HUES64 (cell line): ENCODE data around the gene TP53BP1.

Experiments used
- H3K27ac ChIP-seq: 2 replicates; pipeline ENCODE4 v1.7.0; 2013; ENCODE audit warnings: low read depth, low read length, inconsistent platforms
- H3K27me3 ChIP-seq: 2 replicates; pipeline ENCODE4 v1.6.1; 2013; ENCODE audit warnings: mild to moderate bottlenecking, low read length; ENCODE audit not compliant: insufficient read depth
- H3K36me3 ChIP-seq: 2 replicates; pipeline ENCODE4 v1.6.1; 2013; ENCODE audit warnings: mild to moderate bottlenecking, low read length; ENCODE audit not compliant: insufficient read depth
- H3K4me1 ChIP-seq: 2 replicates; pipeline ENCODE4 v1.6.1; 2013; ENCODE audit warnings: mild to moderate bottlenecking, low read length, moderate library complexity; ENCODE audit not compliant: insufficient read depth
- H3K4me3 ChIP-seq: 2 replicates; pipeline ENCODE4 v1.5.1; 2013; ENCODE audit warnings: mild to moderate bottlenecking, low read length, moderate library complexity
- H3K9ac ChIP-seq: 2 replicates; pipeline ENCODE4 v1.6.1; 2013; ENCODE audit warnings: mild to moderate bottlenecking, low read depth, low read length
- H3K9me3 ChIP-seq: 2 replicates; pipeline ENCODE4 v1.6.1; 2013; ENCODE audit warnings: low read depth, low read length; ENCODE audit not compliant: insufficient read depth
- WGBS: fragments of 150-250, 120-280 bp; methylation state at CpG from one replicate; pipeline ENCODE4 v1.1.7; 2013; ENCODE audit warnings: missing lambda C conversion rate; 5-methylcytosine and 5-hydroxymethylcytosine counted together

The TP53BP1 gene

DNA sequence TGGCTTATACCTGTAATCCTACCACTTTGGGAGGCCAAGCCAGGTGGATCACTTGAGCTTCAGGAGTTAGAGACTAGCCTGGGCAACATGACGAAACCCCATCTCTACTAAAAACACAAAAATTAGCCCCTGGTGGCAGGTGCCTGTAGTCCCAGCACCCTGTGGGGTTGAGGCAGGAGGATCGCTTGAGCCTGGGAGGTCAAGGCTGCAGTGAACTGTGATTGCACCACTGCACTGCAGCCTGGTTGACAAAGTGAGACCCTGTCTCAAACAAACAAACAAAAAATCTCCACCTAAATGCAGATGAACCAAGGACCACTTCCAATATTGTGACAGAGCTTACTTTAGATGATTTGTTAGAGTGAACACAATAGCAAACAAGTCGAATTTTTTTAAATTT lies 53.7 kb downstream of the TP53BP1 start:
- H3K27me3 ChIP-seq = no peaks in the 10 kb centered on the region
- H3K9ac ChIP-seq = no peak overlapping the region
- H3K9me3 ChIP-seq = no peaks in the 10 kb centered on the region
- H3K4me1 ChIP-seq = peaks cover 10% of the 10 kb centered on the region
- WGBS = 87% methylated on average over 2 of the region's 3 CpGs
- H3K36me3 ChIP-seq = peaks cover 83% of the 10 kb centered on the region
- H3K27ac ChIP-seq = no peak overlapping the region
- no peak overlapping the region for H3K4me3 ChIP-seq

DNA sequence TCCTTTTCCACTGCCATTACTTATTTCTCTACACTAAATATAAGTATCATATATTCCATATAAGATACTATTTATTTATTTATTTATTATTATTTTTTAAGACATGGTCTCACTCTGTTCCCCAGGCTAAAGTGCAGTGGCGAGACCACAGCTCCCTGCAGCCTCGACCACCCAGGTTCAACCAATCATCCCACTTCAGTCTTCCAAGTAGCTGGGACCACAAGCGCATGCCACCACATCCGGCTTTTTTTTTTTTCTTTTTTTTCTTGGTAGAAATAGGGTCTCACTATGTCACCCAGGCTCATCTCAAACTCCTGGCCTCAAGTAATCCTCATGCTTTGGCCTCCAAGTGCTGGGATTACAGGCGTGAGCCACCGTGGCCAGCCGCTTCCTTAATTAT lies 56.6 kb downstream of the TP53BP1 start:
- H3K9me3 ChIP-seq = no peaks in the 10 kb centered on the region
- no peaks in the 10 kb centered on the region for H3K27me3 ChIP-seq
- peaks cover 95% of the 10 kb centered on the region for H3K36me3 ChIP-seq
- H3K9ac ChIP-seq = no peak overlapping the region
- H3K4me3 ChIP-seq = no peak overlapping the region
- WGBS = 94% methylated on average over 6 of the region's 7 CpGs
- H3K4me1 ChIP-seq = peaks cover 6% of the 10 kb centered on the region
- H3K27ac ChIP-seq = no peak overlapping the region

DNA sequence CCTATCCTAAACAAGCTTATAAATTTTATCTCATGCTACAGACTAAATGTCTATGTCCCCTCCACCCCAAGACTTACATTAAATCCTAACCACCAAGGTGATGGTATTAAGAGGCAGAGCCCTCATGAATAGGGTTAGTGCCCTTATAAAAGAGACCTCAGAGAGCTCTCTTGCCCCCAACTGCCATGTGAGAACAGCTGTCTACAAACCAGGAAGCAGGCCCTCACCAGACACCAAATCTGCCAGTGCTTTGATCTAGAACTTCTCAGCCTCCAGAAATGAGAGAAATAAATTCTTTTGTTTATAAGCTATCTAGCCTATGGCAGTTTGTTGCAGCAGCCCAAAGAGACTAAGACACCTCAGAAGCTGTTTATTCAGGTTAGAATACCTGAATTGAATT lies 58.5 kb downstream of the TP53BP1 start:
- Histone ChIP-seq H3K36me3 (peaks cover 98% of the 10 kb centered on the region), H3K27me3 (no peaks in the 10 kb centered on the region), H3K9ac (no peak overlapping the region), H3K27ac (no peak overlapping the region), H3K4me3 (no peak overlapping the region), H3K9me3 (no peaks in the 10 kb centered on the region), H3K4me1 (no peaks in the 10 kb centered on the region)

DNA sequence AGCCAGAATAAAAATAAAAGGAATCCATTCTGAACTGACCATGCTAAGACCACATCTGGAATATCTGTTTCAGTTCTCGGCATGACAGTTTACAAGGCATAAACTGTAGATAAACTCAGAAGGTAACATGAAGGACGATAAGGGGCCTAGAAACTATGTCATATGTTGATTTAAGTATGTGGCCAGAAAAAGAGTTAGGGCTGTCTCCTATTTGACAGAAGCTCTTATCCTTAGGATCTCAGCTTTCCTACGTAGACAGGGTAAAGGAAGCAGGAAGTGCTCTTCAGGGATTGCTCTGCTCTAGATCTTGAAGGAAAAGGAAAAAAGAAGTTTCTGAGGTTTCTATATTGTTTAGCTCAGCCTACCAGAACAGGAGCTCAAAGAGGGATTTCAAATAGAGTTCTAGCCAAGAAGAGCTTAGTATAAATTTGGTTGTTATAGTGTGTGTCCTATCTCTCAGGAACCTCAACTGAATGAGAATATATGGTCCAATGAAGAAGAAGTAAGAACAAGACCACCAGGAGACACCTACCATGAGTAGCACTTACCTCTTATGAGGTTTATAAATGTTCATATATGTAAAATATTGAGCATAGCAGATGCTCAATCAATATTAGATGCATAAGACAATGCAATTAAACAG lies 59.2 kb downstream of the TP53BP1 start:
- Histone ChIP-seq H3K27ac (no peak overlapping the region), H3K4me1 (no peaks in the 10 kb centered on the region), H3K9ac (no peak overlapping the region), H3K27me3 (no peaks in the 10 kb centered on the region), H3K4me3 (no peak overlapping the region), H3K36me3 (peaks cover 98% of the 10 kb centered on the region), H3K9me3 (no peaks in the 10 kb centered on the region)
- 89% methylated on average over 3 of the region's 3 CpGs for WGBS

DNA sequence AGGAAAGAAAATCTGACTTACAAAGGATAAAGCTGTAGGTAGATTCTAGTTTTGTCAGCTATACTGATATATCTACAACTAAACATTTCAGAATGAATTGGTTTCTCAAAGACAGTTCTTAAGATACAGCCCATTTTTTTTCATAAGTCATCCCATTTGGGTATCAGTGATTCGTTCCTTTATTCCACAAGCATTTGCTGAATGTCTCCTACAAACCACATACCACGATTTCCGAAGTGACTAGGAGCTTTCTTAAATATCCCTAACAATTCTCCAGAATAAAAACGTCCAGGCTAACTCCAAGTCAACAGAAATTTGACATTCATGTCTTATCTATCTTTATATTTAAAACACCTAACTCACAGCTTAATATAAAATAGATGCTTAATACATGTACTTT lies 59.8 kb downstream of the TP53BP1 start:
- Histone ChIP-seq H3K9ac (no peak overlapping the region), H3K4me3 (no peak overlapping the region), H3K27me3 (no peaks in the 10 kb centered on the region), H3K27ac (no peak overlapping the region), H3K9me3 (no peaks in the 10 kb centered on the region), H3K36me3 (peaks cover 97% of the 10 kb centered on the region), H3K4me1 (no peaks in the 10 kb centered on the region)
- WGBS = 93% methylated on average over 4 of the region's 4 CpGs

DNA sequence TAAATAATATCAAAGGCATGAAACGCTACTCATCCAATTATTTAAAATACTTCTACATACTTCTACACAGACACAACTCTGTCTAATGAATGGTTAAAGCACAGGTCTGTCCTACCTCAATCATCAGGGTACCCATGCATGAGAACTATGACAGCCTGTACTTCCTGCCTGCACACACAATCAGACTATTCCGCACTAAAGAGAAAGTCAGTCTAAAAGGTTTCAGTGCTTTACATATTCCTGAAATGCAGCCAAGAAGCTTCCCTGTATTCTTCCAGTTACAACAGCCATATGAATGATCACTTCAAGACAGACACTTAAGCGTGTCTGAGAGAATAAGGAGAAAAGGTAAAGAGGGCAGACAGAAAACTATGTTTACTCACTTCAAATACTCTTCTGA lies 63.3 kb downstream of the TP53BP1 start:
- no peak overlapping the region for H3K27ac ChIP-seq

DNA sequence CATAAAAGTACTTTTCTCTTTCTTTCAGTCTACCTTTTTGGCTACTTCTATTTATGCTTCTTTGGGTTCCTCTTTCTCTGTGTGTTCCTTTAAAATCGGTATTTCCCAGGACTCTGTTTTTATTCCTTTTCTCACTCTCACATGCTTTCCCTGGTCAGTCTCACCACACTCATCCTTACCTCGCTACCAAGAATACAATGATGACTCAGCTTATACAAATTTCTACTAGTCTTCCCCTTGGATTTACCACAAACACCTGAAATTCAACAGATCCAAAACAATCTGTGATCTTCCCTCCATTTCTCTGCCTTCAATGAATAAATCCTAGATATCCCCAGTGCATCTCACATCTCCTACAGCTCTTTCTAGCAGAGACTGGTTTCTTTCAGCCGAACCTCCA lies 69.2 kb downstream of the TP53BP1 start:
- 90% methylated on average over 3 of the region's 3 CpGs for WGBS

More for the DNA sequence above, 63.3 kb downstream of the TP53BP1 start:
- Histone ChIP-seq H3K9ac (no peak overlapping the region), H3K36me3 (peaks cover 94% of the 10 kb centered on the region), H3K4me1 (no peaks in the 10 kb centered on the region), H3K4me3 (no peak overlapping the region), H3K9me3 (no peaks in the 10 kb centered on the region), H3K27me3 (no peaks in the 10 kb centered on the region)
- whole genome bisulfite sequencing = 94% methylated on average over 2 of the region's 3 CpGs

DNA sequence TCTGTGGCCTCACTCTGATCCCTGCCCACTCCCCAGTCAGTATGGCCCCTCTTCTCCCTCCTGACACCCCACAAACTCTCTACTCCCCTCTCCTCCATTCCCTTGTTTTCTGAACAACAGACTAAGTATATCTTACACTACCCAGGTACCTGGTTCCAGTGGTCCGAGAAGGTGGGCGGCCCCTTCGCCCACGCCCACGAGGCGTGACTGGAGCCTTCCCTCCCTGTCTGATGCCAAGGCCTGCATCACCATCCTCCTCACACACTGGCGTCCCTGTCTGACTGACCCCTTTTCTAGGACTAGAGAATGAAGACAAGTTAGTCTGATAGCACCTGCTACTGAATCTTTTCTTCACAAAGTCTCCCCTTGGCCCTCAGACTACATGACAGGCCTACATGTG lies 72.1 kb downstream of the TP53BP1 start:
- WGBS = 97% methylated on average over 7 of the region's 7 CpGs
- H3K36me3 ChIP-seq = peaks cover 96% of the 10 kb centered on the region

More for the DNA sequence above, 69.2 kb downstream of the TP53BP1 start:
- no peak overlapping the region for H3K4me3 ChIP-seq
- H3K27ac ChIP-seq = no peak overlapping the region
- H3K27me3 ChIP-seq = no peaks in the 10 kb centered on the region
- H3K36me3 ChIP-seq = peaks cover 94% of the 10 kb centered on the region
- H3K9me3 ChIP-seq = no peaks in the 10 kb centered on the region
- H3K9ac ChIP-seq = no peak overlapping the region
- H3K4me1 ChIP-seq = no peaks in the 10 kb centered on the region

DNA sequence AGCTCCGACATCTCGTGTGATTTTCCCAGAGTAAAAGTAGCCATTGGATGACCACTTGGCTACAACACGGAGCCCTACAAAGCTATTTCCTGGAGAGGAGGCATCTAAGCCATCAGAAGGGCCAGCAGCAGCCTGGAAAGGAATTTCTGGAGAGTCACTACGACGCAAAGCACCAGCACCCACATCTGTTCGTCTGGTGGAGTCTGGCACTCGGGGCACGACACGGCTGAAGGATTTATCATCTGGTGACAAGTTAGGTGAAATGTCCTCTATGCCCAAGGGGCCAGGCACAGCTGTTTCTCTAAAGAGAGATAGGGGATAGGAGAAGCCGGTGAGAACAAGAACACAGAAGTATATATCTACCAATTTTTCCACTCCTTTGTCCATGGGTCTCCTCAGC lies 72.5 kb downstream of the TP53BP1 start:
- H3K4me1 ChIP-seq = no peaks in the 10 kb centered on the region
- WGBS = 97% methylated on average over 10 of the region's 10 CpGs
- H3K27ac ChIP-seq = no peak overlapping the region
- H3K36me3 ChIP-seq = peaks cover 98% of the 10 kb centered on the region
- H3K9ac ChIP-seq = no peak overlapping the region
- no peaks in the 10 kb centered on the region for H3K27me3 ChIP-seq
- H3K4me3 ChIP-seq = no peak overlapping the region
- H3K9me3 ChIP-seq = no peaks in the 10 kb centered on the region

More for the DNA sequence above, 72.1 kb downstream of the TP53BP1 start:
- Histone ChIP-seq H3K4me1 (no peaks in the 10 kb centered on the region), H3K27me3 (no peaks in the 10 kb centered on the region), H3K9me3 (no peaks in the 10 kb centered on the region), H3K9ac (no peak overlapping the region), H3K27ac (no peak overlapping the region), H3K4me3 (no peak overlapping the region)

DNA sequence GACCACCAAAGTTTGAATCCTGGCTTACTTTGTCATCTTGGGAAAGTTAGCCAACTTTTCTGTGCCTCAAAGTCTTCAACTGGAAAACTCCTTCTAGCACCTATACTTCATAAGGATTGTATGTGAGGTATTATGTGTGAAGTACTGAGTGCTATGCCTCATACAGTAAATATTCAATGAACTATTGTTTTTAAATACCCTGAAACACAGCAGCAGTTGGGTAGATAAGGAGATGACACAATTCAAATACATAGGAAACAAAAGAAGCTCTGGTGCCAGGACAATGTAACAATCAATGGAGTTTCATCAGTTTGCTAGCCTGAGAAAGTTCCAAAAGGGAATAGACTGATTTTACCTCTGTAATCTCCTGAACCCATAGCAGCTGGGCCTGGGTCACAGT lies 78.8 kb downstream of the TP53BP1 start:
- Histone ChIP-seq H3K4me1 (no peaks in the 10 kb centered on the region), H3K9me3 (no peaks in the 10 kb centered on the region), H3K4me3 (no peak overlapping the region), H3K27ac (no peak overlapping the region), H3K36me3 (peaks cover 97% of the 10 kb centered on the region), H3K9ac (no peak overlapping the region), H3K27me3 (no peaks in the 10 kb centered on the region)

DNA sequence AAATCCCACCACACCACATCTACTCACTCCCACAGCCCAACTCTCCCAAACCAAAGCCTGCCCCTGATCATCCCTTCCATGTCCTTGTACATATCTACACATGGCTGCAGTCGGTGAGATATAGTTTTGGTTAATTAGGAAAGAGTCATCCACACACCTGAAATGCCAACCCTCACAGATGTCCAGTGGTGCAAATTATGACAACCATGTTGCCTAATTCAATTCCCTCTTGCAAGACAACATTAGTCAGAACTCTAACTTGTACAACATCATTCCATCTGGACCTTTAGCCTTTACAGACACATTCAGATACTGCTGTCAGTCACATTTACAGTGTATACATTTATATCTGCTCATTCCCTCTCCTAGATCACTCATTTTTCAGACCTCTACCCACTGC lies 80.9 kb downstream of the TP53BP1 start:
- H3K4me3 ChIP-seq = no peak overlapping the region
- 100% methylated on average over 1 of the region's 1 CpG for WGBS
- no peak overlapping the region for H3K9ac ChIP-seq
- H3K27me3 ChIP-seq = no peaks in the 10 kb centered on the region
- no peaks in the 10 kb centered on the region for H3K4me1 ChIP-seq
- H3K9me3 ChIP-seq = no peaks in the 10 kb centered on the region
- H3K27ac ChIP-seq = no peak overlapping the region
- H3K36me3 ChIP-seq = peaks cover 99% of the 10 kb centered on the region

DNA sequence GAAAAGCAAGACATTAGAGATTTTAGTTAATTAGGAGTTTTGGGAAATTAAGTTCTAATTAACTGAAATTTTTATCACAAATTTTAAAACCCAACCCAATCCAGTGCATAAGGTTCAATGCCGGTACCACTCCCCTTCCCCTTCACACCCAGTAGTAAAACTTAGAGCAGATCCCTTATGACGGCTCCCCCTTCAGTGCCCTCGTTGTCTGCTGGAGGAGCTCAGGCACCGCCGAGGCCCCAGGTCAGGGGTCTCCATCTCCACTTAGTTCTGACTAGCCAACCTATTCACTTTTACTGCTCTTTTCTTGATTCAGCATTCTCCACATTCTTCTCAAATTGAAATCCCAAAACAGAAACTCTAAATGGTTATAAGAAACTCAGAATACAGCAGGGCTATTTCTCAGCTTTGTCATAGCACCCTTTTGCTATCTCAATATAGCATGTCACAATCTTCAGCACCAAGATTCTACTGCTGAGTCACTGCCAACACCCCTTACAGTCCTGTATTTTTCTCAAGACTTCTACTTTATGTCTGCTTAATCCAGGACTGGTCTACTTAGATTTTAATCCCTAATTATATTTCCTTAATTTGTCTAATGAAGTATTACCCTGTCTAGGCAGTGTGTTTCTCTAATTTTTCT lies 82.3 kb downstream of the TP53BP1 start:
- H3K4me1 ChIP-seq = no peaks in the 10 kb centered on the region
- WGBS = 89% methylated on average over 5 of the region's 5 CpGs
- no peak overlapping the region for H3K27ac ChIP-seq
- H3K27me3 ChIP-seq = no peaks in the 10 kb centered on the region
- no peak overlapping the region for H3K4me3 ChIP-seq
- peaks cover 99% of the 10 kb centered on the region for H3K36me3 ChIP-seq
- no peaks in the 10 kb centered on the region for H3K9me3 ChIP-seq
- no peak overlapping the region for H3K9ac ChIP-seq
